GM18508 (cell line): Measurements from ENCODE around the gene COBL.

Experiments used
- ATAC-seq: cut with Tn5 transposase; IDR thresholded peaks from one replicate; pipeline ENCODE4 v1.9.1; 2021; ENCODE audit warnings: moderate number of reproducible peaks; ENCODE audit not compliant: insufficient read depth, unreplicated experiment

Gene COBL

DNA sequence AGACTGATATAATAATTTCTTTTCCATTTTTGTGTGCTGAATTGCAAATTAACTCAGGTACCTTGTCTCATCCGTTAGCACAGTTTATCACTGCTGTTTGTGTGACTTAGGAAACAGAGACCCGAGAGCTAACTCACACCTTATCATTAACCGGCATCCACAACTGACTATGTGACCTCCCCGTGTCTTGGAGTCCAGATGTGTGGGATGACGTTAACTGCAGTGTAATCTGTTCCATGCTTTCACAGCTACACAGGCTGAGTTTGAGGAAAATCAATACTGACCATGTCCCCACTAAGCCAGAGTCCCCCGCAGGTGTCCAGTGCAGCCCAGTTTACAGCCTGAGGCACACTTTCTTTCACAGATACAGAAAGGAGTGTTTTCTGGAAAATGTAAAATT is 154.7 kb downstream of the COBL start:
- ATAC-seq = no peak

DNA sequence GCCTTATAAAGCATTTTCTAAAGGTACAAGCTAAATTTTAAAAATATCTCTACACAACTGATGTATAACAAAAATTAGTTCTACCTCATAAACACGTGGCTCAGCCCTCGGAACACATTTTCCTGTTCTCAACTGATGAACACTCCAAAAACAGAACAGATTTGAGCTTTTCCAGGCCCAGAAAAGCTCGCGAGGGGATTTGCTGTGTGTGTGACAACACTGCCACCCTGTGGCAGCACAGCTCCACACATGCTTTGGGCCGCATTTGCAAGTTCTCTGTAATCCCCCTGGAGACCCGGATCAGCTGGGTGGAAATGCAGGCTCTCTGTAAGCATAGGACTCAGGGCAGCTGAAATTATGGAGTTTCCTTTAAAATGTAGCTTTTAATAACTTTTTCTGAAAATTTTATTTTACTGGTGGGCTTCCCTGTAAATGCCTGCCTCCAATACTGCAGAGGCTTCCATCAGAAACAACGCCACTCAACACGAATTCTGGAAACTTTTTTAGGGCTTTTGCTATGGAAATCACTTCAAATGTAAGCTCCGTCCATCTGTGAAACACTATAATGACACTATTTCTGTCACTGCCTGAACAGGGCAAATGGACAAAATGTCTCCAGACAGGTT is 155.5 kb downstream of the COBL start:
- no peak for ATAC-seq

DNA sequence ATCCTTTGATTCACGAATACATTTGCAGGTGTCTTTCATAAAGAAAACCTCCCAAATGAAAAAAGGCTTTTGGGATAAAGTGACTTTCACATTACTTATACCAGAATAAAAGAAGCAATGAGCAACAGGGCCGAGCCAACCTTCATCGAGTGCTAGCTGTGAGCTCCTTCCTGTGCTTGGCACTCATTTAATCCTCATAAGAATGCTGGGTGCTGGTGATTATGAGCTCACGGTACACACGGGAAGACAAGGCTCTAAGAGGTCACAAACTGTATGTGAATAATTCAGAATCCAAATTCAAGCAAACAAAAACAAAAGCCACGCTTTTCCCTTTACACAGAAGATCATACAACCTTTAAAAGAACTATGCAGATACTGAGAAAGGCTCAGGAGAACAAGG is 156.2 kb downstream of the COBL start:
- no peak for ATAC-seq

DNA sequence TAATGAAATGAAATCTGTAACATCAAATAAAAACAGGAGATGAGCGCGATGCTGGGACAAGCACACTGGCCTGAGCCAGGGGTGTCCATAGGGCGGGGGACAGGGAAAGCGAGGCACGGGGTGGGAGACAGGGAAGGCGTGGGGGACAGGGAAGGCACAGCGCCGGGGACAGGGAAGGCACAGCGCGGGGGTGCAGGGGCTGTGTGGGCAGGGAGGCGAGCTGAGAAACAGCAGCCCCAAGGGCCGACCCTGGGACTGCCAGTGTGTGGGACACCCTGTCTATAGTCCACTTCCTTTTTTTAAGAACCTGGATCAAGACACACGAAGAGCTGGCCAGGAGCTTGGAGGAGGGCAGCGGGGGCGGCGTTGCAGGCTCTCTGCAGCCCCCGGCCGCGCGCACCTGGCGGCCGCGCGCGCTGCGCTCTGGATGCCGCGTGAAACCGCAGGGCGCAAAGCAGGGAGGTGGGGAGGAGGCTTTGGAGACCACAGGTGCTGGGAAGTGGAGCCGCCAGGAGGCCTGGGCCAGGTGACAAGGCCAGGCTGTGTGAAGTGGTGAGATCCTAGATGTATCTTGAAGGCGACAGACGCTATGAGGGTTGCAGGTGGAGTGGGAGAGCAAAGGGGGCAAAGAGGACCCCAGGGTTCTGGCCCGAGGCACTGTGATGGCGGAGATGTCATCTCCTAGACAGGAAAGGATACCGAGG is 157.7 kb downstream of the COBL start:
- ATAC-seq = no peak

DNA sequence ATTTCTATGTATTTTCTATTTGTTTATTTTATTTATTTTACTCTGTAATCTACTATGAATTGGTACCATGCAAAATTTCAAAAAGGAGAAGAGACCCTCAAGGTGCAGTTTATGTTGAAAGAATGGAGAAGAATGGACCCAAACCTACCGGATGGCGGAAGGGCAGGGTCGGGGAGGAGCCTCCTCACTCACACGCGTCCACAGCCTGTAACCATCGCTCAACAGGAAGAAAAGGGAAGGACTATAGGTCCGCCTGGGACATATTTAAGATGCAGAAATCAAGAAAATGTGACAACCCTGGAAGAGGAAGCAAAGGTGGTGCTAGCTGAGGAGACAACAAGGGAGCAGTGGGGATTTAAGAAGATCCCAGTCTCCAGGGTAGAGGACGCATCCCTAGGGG is 158.4 kb downstream of the COBL start:
- no peak for ATAC-seq

DNA sequence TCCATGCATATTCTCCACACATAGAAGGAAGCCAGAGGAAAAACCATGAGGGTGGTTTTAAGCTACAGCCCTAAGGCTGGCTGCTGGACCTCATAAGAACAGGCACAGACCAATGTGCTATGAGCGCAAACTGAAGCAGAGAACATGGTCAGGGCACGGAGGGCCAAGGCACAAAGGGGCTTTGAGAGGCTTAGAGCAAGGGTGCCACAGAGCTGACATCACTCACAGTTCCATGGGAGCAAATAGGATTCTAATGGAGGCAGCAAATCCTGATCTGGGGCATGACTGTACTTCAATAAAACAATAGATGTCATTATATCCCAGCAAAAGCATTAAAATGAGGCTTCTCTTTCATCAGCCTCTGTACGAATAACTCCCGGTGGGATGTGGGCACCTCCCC is 162.4 kb downstream of the COBL start:
- no peak for ATAC-seq

DNA sequence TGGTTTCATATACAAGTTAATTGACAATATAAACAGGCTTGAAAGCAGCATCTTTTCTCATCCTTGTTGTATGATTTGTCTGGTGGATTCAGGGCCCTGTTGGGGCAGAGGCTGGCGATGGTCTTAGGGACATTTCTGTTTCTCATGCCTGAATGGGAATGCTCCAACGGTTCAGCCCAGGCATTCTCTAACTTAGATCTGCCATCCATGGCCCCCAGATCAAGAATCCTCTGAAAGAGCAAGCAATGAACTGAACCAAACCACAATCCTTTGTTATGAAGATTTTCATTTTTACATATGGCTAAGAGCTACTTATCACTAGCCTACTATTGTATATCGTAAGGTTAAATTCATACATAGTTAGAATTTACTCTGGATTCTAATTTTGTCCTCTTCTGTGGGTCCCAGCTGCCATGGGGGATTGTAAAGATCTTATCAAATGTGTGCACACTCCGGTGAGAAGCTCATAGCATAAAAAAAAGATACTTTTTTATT is 163.9 kb downstream of the COBL start:
- no peak for ATAC-seq

DNA sequence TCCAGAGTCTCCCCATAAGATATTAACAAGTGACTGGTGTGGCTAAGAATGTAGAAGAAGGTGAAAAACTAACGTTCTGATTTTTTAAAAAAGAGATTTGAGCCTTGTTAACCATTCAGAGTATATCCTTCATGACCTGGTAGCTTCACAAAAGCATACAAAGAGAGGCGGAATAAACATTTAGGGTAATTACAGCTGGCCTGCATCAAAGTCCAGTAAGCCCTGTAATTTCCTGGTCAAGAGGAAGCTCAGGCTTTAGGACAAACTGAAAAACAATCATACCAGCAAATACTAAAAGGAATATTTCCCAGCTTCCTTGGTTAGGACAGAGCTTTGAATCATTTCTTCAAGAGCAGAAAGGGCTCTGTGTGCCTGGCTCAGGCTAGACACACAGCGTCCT is 165.2 kb downstream of the COBL start:
- ATAC-seq = no peak

DNA sequence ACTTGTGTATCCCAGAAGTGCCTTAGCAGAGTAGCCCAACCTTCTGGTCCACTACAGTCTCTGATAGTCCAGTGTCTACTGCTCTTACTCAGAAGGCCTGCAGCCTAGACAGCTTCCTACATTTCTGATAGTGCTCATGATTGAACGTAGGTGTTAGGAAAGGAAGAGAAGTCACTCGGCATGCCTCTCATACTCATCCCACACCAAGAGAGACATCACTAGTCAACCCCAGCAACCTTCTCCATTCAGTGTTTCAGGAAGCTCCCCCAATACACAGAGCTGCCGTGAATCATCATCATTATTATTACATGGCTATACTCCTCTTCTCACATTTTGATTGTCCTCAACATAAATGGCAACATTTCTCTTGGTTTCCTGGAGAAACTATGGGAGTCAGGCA is 166.4 kb downstream of the COBL start:
- no peak for ATAC-seq

DNA sequence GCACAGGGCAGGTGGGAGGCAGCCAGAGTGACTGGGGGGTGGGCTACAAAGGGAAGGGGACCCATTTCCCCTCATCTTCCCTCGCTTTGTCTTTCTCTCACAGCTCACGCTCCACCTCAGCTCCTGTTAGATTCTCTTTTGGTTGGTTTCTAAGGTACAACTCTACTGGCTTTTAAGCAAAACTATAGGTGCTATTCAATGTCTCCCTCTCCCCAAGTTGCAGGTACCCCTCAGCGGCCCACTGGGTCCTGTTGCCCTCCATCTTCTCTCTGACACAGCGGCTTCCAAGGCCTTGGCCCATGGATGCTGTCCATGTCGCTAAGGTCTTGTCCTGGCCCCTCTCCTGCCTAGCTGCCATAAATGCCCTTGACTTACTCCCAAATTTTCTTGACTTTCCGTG is 168.4 kb downstream of the COBL start:
- ATAC-seq = no peak

DNA sequence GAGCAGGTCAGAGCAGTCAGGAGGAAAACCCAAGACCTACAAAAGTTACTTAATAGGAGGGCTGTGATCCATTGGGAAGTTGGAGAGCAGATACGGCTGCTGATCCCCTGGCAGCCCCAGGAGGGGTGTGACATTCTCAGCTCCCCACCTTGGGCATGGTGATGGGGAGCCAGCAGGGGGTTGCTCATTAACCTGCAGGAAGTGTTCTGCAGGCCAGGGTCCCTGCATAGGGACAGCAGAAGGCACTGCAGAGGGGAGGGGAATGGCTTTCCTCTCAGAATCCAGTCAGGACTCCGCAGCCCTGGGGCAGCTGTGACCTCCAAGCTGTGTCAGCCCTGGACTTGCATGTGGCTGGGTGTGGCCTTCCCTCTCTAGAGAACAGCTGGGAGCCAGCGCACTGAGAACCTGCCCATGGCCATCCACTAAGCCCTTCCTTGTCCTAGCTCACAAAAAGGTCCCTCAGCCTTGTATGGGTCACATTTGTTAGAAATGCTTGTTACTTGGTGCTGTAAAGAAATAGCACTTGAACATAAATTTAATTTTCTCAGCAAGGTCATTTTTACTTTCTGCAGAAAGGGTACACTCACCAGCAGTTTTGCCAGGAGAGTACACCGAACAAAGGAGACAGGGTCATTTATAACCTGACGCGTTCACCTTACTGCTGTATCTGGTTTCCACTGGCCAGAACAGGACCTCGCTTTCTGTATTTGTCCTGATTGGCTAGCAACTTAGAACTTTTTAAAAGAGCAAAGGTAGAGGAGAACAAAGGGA is 169.6 kb downstream of the COBL start:
- ATAC-seq = no peak

DNA sequence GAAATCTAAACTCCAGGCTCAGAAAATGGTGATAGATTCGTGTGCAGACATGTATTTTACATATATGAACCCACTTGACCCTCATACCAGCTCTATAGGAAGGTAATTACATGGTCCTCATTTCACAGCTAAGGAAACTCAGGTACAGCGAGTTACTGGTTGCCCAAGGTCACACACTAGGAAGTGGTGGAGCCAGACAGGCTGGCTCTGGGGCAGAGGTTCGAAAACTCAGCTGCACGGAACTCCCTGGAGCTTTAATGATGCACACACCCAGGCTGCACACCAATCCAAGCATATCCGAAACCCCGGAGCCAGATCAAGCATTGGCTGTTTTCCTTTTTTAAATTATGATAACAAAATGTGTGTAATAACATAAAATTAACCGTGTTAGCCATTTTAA is 172.4 kb downstream of the COBL start:
- ATAC-seq = no peak

DNA sequence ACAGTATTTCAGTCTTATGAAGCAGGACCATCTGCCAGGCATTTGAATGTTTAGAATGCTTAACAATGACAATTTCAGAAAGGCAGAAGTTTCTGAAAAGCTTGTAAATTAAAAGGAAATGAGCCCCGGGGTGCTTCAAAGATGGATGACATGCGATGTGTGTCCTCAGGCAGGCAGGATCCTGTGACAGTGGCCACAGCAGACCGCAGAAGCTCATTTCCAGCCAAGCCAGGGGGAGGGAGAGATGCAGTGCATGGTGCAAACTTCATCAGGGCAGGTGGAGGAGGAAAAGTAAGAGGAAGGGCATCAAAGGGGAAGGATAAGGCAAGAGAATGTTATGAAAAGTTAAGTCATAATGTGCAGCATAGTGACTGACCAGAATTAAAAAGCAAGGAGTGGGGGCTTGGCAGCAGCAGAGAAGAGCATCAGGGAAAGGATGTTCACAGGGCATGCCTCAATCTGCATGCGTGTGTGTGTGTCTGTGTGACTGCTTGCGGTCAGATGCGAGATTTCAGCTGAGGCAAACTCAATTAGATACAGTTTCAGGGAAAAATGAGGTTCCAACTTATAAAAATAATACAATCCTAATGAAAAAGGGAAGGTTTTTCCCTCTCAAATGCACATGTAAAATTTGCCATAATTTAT is 173.7 kb downstream of the COBL start:
- no peak for ATAC-seq

DNA sequence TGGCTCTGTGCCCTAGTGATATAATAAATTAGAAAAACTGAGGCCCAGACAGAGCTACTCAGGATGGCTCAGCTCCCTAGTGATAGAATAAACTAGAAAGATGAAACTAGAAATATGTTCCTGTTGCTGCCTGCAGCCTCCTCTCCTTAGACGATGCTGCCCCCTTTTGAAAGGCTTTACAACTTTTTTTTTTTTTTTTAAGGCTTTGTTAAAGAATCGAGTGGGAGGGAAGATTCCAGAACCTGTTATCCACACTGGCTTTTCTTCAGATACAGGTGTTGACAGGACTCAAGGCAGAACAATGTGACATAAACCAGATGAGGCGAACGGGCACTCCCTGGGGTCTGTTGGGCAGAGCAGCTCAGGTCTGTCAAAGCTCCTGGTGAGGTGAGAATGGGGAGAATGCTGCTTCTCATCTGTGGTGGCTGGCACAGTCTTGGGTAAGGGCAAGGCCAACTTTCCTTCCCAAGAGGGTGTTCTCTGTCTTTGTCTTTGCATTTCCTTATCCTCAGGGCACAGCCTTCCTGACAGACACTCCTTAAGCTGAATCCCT is 175.1 kb downstream of the COBL start:
- ATAC-seq = no peak

DNA sequence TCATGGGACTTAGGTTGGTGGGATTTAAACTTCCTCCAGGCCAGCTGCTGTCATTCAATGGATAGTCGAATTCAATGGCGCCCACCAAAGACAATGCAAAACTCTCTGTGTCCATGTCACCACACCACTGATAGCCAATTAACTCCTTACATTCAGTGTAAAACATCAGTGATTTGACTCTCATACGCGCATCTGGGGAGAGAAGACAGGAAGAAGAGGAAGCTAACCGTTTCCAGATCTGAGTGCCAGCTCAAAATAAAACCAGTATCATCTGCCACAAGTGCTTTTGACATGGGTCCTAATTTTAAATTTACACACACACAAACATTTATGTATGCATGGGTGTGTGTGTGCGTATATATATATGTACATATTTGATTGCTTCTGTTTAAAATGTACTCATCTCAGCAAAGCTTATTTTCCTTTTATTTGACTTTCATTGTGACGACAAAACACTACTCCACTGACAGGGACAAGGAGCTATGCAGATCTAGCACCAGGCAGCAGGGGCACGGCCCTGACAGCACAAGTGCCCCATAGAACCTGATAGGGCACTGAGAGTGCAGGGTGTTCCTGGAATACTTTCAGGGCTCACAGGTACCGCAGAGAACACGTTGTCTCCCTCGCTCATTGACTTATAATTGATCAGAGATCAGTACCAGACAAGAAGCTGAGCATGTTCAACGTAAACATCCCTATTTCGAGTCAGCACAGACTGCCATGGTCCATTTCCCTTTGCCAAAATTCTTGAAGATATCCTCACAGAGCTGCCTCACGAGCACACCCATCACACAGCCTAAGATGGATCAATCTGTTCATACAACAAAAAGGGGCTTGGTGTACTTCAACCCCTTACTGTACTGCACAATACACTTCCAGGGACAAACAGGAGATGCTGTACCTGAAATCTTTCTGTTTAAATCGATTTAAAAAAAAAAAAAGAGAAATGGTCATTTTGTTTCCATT is 176.1 kb downstream of the COBL start:
- no peak for ATAC-seq

DNA sequence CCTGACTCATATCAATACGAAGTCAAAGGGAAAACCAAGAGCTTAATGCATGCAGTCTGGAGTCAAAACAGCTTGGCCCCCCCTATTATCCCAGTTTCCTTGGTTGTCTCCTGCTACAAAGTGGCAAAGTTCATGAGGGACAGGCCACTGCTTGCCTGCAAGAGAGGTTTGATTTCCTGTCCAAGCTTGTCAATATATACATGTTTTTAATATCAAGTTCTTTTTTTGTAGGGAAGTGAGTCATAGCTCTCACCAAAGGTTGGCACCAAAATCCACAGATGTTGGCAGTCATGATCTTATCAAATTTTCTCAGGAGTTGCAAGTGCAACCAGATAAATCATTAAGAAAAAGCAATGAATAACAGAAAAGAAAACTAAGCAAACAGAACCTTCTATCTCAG is 176.8 kb downstream of the COBL start:
- no peak for ATAC-seq

DNA sequence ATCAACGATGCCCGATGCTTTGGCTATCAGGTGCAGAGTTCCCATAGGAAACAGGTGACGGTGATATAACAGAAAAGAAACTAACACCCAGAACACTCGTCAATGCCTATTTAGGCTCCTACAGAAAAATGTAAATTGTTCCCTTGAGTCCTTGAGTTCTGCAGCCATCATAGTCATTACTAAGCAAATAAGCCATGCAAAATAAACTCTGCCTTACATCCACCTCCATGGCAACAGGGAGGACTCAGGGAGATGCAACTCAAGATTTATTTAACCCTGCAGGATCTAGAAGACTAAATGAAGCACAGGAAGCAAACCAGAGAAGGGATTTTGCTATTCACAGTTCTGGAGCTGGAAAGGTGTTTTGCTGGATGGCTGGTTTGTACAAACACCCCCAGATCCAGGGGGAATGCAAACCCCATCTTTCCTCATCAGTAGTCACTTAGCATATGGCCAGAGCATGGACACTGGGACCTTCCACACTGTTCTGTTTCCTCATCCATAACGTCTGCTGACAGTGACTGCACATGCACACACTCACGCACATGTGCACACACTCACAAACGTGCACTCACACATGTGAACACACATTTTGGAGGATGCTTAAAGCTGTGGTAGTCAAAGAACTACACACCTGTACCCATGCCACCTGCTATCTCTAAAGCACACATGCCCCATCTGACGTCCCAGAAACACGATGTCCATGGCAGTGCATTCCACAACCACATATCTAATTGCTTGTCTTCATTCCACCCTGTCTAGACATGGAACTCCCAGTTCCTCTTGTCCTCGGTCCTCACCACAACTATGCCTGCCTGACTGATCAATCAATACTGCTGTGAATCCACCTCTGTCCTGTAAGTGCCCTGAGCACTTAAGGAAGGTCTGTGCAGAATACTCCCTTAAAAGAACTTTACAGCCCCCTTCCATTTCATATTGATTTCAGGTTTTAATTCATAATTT is 178.2 kb downstream of the COBL start:
- ATAC-seq = no peak

DNA sequence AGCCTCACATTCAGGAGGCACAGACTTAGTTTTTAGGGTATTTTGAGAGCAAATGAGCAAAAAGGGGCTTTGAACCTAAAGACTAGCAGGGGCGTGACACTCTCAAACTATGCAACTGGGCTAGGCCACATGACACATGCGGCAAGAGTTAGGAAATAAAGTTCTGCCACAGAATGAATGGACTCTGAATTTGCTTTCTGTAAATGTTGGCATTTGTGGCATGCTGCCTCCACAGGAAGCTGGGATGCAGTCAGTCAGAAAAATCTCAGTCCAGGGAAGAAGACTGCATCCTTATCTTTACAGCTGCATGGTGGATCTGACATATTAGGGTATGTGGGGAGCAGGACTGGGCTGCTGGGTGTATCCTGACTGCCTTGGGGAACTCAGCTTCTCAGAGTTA is 181.0 kb downstream of the COBL start:
- no peak for ATAC-seq
